Stimulated activated CD8-positive, alpha-beta memory T cell treated with anti-CD3 and anti-CD28 coated beads, Interleukin-15, amount 100 ng/mL, for 24 hours (primary cell): ENCODE measurements around the gene RIPOR2.

Experiments
- DNase-seq: peaks from one replicate; pipeline ENCODE4 v3.0.0-alpha.2; 2020; ENCODE audit warnings: low read depth

RIPOR2 gene

DNA sequence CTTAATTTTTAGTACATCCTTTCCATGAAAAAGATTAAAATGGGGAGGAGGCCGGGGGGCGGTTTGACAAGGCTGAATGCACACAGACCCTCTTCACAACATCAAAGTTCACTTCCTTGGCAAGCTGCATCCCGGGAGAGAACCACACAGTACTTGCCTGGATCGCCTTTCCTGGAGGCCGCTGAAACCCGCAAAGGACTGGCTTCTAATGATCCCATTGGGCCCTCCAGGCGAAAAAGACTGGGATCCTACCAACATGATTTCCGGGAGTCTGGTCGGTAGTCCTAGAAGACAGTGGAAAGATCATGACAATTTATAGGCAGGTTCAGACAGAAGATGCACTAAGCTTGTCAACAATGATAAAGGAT is 60.2 kb downstream of the RIPOR2 start:
- DNase-seq = no peak

DNA sequence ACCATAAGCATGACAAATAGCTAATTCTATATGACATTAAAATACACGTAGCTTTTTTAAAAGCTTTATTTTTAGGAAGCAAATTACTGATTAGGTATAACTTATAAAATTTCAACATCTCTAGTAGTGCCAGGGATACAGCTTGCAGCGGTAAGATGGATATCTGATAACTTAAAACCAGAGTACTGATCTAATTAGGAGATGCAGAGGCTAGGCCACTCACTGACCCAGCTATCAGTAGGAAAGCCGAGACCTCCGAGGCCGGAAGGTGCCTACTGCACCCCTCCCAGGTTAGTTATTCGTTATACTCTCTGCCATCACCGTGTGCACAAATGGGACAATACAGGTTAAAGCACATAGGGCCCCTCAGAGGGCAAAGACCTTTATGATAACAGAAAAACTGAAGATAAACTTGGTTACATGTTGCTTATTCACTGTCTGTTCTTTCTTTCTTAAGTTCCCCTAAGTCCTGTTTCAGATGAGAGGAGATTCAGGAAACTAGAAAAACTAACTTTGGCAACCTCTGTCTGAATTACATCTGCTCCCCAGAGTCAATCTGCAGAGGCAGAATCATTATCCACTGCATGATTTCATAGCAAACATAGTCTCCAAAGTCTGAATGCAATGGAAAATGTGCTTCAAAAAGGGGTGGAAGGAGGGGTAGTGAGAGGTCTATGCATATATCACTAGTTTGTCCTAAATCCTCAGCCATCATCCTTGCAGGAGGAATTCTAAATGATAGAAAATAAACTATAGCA is 60.8 kb downstream of the RIPOR2 start:
- no peak for DNase-seq

DNA sequence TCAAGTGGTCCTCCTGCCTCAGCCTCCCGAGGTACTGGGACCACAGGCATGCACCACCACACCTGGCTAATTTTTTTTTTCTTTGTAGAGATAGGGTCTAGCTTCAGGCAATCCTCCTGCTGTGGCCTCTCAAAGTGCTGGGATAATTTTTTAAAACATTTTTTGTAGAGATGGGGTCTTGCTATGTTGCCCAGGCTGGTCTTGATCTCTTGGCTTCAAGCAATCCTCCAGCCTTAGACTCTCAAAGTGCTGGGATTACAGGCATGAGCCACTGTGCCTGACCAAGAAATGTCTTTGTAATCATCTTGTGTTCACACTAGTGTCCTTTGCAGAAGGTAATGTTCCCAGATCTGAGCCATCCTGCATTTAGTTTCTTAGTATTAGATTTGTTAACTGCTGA is 61.6 kb downstream of the RIPOR2 start:
- no peak for DNase-seq

DNA sequence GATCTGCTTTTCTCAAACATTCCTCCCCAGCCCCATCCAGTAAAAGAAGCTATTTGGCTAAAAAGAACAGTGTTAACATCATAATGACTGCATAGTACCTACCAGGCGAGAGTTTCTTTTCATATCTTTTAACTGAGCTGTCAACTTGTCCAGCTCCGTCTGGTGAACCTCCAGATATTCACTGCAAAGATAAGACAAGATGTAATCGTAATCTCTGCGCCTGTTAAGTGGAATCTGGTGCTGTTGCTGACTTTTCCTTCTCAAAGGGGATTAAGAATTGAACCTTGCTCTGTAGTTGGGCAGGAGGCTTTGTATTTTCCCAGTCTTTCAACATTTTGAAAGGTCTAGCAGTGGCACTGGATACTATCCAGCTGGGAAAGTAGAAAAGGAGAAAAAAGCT is 63.0 kb downstream of the RIPOR2 start:
- DNase-seq = no peak

DNA sequence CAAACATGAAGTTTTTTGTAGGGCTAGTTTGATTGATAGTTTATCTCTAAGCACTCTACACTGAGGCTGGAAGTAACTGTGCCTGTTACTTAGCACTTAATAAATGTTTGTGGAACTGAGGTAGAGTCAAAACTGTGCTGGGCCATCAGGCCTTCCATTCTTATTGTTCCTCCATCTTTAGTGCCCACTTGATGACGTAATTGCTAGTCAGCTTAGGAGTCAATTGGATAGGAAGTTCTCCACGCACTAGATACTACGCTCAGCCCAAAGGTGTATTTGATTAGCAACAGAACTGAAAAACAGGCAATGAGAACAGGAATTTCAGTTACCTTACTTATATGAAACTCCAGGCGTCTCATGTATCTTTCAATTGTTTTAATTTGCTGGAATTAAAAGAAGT is 67.0 kb downstream of the RIPOR2 start:
- no peak for DNase-seq

DNA sequence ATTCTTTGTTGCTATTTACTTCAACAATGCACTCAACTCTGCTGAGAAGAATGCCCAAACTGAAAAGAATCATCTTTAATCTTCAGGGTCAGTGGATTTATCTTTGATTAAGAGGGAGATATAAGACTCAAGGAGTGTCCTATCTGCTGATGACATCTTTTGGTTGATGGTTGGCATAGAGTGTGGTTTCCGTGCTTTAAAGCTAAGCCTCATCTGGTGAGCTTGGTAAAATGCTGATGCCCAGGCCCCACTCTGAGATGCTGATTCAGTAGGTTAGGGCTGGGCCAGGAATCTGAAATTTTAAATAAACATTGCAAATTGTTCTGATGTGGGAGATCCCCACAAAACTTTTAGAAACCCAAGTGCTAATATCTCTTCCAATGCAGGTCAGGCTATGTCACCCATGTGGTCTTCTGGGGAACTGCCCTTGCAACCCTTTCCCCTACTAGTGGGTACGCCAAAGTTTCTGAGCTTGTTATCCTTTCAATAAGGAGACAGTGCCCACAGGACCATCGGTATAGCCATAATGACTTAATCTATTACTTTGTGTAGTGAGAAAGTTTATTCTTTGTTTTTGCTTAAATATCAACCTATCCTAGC is 68.6 kb downstream of the RIPOR2 start:
- no peak for DNase-seq

DNA sequence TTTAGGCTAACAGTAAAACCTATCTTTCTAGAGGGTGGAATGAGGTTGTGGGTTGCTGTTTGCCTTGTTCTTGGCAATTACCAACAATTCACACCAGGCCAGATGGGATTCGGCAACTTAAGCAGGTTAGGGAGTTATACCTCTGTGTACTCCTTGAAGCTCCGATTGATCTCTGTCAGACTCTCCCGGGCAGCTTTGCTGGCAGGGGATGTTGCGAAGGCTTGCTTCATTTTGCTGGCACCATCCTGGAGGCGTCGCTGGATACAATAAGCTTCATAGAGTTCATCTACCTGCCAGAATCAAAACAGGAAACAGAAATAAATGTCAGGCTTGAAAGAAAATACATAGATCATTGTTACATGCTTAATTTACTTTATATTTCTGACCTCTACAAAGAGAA is 70.6 kb downstream of the RIPOR2 start:
- DNase-seq = no peak

DNA sequence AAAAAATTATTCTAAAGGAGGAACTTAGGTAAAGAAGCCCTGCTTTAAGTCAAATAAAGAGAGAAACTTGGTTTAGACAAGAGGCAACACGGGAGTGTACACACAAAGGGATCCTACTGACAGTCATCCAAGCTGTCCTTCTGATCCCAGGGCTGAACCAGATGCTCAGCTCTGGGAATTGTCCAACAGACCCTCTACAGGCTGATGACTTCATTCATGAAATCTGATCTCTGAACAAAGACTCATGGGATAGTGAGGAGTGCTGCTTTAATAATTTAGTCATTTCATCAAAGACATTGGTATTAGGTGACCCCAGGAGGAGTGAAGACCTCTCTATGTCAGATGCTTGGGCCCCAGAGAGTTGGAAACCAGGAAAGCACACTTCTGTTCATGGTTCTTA is 71.4 kb downstream of the RIPOR2 start:
- DNase-seq = no peak

DNA sequence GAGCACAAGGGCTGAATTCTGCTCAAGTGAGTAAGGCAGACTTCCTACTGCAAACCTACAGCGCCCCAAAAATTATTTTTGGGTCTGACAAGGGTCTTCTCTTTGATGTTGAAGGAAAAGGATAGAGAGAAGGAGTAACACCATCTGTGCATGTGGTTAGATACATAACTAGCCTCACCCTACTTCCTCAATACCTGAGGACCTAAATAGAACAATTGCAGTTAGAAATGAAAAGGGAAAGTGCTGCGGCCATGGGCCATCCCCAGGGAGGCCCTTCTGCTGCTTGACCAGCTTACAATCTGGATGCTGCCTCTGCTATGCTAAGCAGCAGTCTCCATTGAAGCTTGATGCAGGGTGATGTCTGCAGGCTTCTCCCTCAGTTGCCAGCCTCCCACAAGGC is 73.8 kb downstream of the RIPOR2 start:
- DNase-seq = no peak

DNA sequence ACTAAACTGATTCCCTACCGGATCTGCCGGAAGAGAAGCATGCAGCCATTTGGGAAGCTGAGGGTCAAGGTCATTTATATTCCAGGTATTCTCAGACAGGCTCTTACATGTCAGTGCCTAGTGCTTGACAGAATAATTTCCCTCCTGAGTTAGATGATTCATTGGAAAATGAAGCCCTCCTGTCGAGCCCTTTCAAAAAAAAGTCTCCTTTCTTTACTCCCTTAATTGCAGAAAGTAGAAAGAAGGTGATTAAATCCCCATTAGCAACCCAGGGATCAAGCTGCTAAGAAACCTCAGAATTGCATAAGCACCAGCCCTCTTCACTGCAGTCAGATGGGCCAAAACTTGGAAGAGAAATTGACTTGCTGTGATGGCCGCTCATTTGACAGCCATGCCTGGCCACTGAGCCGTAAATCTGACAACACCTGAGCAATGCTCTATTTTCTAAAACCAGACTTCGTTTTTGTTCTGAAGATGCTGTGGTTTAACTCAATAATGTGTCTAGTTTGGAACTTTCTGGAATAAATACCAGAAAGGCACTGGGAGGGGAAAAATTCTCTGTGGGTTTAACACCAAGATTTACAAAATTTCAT is 76.1 kb downstream of the RIPOR2 start:
- no peak for DNase-seq

DNA sequence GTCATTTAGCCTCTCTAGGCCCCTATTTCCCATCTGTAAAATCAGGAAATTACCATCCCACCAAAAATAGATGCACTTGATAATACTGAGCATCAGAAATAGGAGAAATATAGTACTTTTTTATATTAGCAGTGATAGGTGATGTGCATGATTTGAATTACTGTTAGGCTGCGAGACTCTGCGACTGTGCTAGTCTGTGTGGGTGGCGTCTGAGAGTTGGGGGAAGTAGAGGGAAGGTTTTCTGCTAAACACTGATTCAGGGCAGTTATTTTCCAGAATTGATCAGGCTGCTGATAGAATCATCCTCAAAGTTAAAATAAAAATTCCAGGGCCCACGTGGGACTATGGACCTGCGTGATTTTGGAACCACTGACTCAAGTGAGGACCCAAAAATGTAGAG is 76.6 kb downstream of the RIPOR2 start:
- no peak for DNase-seq

DNA sequence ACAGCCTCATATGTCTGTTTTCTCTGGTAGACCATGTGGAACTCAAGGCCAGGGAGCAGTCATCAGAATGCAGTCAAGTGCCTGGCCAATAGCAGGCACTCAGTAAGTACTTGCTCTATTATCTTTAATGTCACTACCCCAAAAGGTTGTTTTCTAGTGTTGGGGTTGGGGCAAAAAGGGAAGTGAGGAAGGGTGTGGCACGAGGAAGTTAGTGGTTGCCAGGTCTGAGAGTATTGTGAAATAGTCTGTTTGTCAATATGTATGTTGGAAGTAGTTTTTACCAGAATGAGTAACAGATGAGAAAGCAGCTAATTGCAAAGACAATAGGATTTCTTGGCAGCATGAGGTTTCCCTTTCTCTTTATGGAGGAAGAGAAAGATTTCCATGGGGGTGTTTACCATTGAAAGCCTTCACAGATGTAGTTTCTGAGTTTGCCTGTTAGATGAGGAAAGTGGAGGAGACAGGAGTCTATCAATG is 77.5 kb downstream of the RIPOR2 start:
- DNase-seq = no peak

DNA sequence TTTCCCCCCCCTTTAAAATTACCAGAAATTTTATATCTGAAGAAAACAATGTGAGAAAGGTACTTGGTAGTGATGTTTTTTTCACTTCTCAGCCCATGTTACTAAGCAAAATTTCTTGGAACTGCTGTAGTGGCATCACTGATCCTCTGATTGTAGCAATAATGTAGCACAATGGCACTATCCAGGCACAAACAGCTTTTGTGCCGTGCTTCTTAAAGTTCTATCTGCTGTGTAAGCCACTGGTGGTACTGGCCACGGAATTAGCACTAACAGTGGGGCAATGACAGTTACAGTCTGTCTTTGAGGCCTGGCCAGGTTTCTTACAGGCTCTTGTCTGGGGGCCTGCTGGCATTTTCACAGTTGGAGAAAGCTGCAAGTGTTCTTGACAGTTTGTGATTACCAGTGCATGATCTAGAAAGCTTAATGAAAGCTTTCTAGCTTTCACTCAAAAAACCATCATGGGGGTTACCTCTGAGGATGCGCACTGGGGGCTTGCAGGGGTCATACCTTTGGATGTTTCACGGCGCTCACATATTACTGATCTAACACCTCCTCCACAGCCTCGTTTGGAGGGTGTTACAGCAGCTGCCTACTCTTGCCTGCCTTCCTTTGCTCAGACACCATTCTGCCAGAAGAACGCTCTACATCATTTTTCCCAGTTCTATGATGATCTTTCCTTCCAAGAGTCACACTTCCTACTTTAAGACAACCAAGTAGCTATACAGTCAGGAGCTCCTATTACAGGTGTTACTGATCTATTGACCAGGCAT is 78.7 kb downstream of the RIPOR2 start:
- no peak for DNase-seq

DNA sequence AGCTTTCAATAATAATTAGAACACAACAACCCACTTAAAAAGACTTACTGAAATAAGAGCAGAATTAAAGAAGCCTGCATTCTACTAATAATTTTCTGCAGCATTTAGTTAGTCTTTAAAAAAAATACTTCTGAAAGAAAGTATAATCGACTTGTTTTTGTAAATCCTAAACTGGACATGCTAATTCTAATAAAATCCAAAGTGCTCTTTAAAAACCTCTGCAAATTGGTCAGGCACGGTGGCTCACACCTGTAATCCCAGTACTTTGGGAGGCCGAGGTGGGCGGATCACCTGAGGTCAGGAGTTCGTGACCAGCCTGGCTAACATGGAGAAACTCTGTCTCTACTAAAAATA is 79.5 kb downstream of the RIPOR2 start:
- no peak for DNase-seq

DNA sequence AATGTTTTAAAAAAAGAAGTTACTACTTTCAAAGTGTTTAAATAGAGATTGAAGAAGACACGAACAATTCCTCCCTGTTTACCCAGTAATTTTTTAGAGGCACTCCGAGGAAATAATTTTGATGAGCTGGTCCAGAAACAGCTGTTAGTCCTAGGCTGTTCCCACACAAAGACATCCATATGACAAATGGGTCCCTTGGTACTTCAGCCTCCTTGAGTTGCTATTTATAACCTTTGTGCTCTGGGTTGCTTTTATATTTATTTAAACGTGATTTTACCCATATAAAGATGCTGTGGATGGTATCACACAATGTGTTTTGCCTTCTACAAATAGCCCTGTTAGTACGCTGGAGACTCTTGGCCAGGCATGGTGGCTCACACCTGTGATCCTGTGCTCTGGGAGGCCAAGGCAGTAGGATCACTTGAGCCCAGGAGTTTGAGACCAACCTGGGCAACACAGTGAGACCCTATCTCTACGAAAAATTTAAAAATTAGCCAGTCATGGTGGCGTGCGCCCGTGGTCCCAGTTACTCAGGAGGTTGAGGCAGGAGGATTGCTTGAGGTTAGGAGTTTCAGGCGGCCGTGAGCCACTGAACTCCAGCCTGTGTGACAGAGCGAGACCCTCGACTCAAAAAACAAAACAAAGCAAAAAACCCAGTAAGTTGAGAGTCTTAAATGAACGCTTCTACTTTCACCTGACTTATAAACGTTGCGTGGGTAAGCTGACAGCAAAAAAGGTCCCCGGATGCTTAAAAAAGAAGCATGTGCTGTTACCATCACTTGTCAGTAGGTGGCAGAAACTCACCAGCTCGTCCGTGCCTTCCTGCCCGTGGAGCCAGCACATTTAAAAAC is 80.1 kb downstream of the RIPOR2 start:
- peak; percentile 21 for DNase-seq

DNA sequence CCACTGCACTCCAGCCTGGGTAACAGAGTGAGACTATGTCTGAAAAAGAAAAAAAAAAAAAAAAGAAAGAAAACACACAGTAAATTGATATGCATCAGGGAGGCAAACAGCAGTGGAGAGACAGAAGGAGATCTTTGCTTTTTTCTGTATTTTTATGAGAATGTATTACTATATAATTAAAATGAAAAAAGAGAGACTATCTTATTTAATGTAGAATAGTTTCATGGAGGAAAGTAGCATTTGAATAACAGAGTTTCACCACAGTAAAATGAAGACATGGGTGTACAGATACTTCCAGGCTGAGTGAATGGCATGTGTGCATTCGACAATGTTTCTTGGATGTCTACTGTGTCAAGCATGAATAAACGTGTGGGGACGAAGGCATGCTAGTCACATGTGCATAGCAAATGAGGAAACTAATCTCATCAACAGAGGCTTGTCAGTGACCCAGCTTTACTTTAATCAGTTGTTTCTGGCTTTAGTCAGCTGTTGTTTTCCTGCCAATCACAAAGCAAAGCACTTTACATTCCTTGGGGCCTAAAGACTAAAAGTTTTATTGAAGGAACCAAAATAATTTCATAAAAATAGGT is 81.6 kb downstream of the RIPOR2 start:
- no peak for DNase-seq

DNA sequence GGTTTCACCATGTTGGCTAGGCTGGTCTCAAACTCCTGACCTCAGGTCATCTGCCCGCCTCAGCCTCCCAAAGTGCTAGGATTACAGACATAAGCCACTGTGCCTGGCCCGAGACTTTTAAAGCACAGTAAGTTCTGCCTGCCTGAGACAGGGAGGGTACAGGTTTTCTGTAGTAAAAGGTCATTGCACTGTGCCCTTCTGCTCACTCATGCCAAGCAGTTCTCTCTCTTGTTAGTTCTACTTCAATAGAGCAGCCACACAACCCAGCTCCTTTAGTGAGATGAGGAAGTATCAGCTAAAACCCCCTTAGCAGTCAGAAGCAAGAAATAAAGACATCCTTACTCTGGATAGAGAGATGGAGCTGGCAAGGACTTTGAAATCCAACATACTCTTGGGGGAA is 84.7 kb downstream of the RIPOR2 start:
- DNase-seq = no peak

DNA sequence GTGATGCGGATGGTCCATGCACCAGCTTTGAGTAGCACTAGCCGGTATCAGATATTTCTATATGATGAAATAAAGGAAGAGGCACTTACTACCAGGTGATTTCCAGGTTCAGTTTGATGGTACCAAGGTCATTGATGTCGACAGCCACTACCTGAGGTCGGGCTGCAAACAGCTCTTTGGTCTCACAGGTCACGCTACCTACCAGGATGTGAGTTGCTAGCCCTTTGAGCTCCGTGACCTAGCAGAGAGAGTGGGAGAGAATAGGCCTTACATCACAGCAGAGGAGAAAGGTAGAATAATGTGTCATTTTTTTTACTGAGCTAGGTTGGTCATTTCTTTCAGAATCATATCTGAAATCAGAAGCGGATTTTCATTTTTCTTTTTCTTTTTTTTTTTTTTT is 86.0 kb downstream of the RIPOR2 start:
- no peak for DNase-seq

DNA sequence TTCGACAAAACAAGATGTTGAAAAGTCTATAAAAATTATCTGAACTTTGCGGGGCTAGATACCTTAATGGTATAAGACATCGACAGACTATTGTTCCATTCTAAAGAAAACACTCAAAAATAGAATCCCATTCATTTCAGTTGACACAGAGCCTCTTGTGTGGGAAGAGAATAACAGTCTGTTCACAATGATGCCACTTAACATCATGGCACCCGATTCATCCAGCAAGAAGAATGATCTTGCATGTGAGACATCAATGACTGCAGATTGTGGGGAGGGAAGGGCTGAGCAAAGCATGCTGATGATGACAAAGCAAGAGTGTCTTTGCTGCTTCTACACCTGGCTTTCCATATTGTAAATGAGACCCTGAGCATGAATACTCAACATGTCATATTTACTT is 87.3 kb downstream of the RIPOR2 start:
- DNase-seq = no peak

DNA sequence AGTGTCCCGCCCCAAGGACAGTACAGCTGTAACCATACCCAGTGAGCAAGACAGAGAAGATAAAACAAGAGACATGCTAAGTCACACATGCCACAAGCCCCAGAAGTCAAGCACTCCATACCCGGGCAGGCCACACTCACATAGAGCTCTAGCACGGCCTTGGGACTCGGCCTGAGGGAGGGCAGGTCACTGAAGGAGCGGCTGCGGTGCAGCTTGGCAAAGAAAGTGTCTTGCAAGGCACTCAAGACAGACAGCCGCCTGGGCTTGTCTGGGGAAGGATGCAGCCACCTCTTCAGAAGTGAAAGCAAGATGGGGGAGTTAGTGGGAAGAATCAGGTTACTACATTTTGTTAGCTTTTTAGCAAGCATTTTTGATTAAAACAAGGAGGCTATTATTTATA is 88.4 kb downstream of the RIPOR2 start:
- no peak for DNase-seq

DNA sequence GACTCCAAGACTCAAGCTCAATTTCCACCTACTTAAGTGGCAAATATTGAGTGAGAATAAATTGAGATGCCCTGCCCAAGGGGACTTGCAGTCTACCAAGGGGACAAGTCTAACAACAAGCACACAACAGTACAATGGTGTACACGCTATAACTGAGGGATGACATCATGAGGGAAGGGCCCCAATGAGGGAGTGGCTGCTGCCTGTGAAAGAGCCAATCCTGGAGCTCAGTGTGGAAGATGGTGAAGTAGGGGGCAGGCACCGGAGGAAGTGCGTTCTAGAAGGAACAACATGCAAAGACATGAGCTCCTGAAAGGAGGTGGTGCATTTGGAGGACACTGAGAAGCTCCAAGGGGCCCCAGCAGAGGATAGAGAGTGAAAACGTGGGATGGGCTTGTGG is 90.2 kb downstream of the RIPOR2 start:
- DNase-seq = no peak

DNA sequence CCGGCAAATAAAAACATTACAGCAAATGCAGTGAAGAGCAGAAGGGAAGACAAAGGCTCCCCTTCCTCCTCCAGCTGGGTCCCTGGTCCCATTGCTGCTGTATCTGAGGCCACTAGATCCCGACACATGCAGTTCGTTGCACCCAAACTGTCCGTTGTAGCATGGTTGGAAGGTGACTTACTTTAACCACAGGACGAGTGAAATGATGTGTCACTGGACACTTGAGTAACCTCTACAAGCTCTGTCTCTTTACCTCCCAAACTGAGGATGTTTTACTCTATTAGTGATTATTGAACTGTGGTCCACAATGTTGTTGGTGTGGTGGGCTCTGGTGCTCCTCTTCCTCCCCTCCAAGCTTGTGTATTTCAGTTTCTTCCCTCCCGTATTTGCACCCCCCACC is 90.9 kb downstream of the RIPOR2 start:
- no peak for DNase-seq
